Karpas-422 (cell line): ENCODE measurements around the gene PLCB1. TPM values are rescaled to one million over a fixed set of nuclear protein-coding genes. Genes with fewer than 3 reads are reported as not detected.

Source experiments
- DNase-seq: peaks from one replicate; pipeline ENCODE4 v3.0.0-alpha.2; 2015
- H2AFZ ChIP-seq: fragments of 200-600 bp; sonication (generic); 2 replicates; pipeline ENCODE4 v1.6.1; 2014; ENCODE audit warnings: antibody characterized with exemption, low read length, mixed read lengths
- H3K27ac ChIP-seq: fragments of 200-600 bp; sonication (generic); 2 replicates; pipeline ENCODE4 v1.5.1; 2014; ENCODE audit warnings: mild to moderate bottlenecking, low read length, moderate library complexity
- H3K27me3 ChIP-seq: fragments of 200-600 bp; sonication (generic); 2 replicates; pipeline ENCODE4 v1.6.1; 2014; ENCODE audit warnings: low read length, mixed read lengths
- H3K36me3 ChIP-seq: fragments of 200-600 bp; sonication (generic); 2 replicates; pipeline ENCODE4 v1.6.1; 2014; ENCODE audit warnings: low read length, mixed read lengths; ENCODE audit not compliant: insufficient read depth
- H3K4me1 ChIP-seq: fragments of 200-600 bp; sonication (generic); 2 replicates; pipeline ENCODE4 v1.6.1; 2014; ENCODE audit warnings: mild to moderate bottlenecking, low read length, mixed read lengths
- H3K4me2 ChIP-seq: fragments of 200-600 bp; sonication (generic); 2 replicates; pipeline ENCODE4 v1.6.1; 2014; ENCODE audit warnings: low read length, low read depth, mild to moderate bottlenecking; ENCODE audit not compliant: poor library complexity, severe bottlenecking
- H3K4me3 ChIP-seq: fragments of 200-600 bp; sonication (generic); 2 replicates; pipeline ENCODE4 v1.5.1; 2014; ENCODE audit warnings: mild to moderate bottlenecking, antibody characterized with exemption, low read length, mixed read lengths
- H3K79me2 ChIP-seq: fragments of 200-600 bp; sonication (generic); 2 replicates; pipeline ENCODE4 v1.6.1; 2014; ENCODE audit warnings: mild to moderate bottlenecking, low read length, mixed read lengths
- H3K9ac ChIP-seq: fragments of 200-600 bp; sonication (generic); 2 replicates; pipeline ENCODE4 v1.6.0; 2014; ENCODE audit warnings: low read length
- H3K9me2 ChIP-seq: fragments of 200-600 bp; sonication (generic), shearing (Covaris generic); replicated peaks from 2 replicates; pipeline ENCODE4 v1.6.0; 2014; ENCODE audit warnings: mild to moderate bottlenecking, low read length, moderate library complexity; ENCODE audit not compliant: insufficient read depth
- H3K9me3 ChIP-seq: fragments of 300-700, 200-600 bp; sonication (generic); 2 replicates; pipeline ENCODE4 v1.6.1; 2014; ENCODE audit warnings: low read length, mixed read lengths
- H4K20me1 ChIP-seq: fragments of 200-600 bp; sonication (generic); 2 replicates; pipeline ENCODE4 v1.6.1; 2014; ENCODE audit warnings: mild to moderate bottlenecking, antibody characterized with exemption, low read length, low read depth; ENCODE audit not compliant: insufficient read depth
- total RNA-seq: library from RNA; depleted of rRNA; stranded (reverse); fragments of >200 nt; shearing (Covaris generic); gene quantifications from 2 replicates; pipeline ENCODE4 v1.2.3, GENCODE V29; 2014; ENCODE audit warnings: low replicate concordance

The PLCB1 gene
- total RNA-seq, 1 experiment from 2014 or later, result 0.82 TPM

GRCh38 chr20:8901237-8902025 lies 769.4 kb downstream of the PLCB1 start:
- no peak overlapping the region for H3K9ac ChIP-seq
- H3K79me2 ChIP-seq, result no peaks in the 10 kb centered on the region
- H3K4me3 ChIP-seq, result no peak overlapping the region
- no peak overlapping the region for H3K27ac ChIP-seq
- no peaks in the 10 kb centered on the region for H3K9me2 ChIP-seq
- no peaks in the 10 kb centered on the region for H3K27me3 ChIP-seq
- no peak overlapping the region for H2AFZ ChIP-seq
- H3K36me3 ChIP-seq, result no peaks in the 10 kb centered on the region
- H3K9me3 ChIP-seq, result peaks cover 11% of the 10 kb centered on the region
- DNase-seq, result no peak
- no peaks in the 10 kb centered on the region for H3K4me1 ChIP-seq
- no peaks in the 10 kb centered on the region for H4K20me1 ChIP-seq
- H3K4me2 ChIP-seq, result no peak overlapping the region

GRCh38 chr20:8903655-8904605 lies 771.9 kb downstream of the PLCB1 start:
- H3K4me1 ChIP-seq, result no peaks in the 10 kb centered on the region
- no peaks in the 10 kb centered on the region for H4K20me1 ChIP-seq
- H3K4me2 ChIP-seq, result no peak overlapping the region
- H2AFZ ChIP-seq, result no peak overlapping the region
- H3K9me3 ChIP-seq, result 0 out of 2 replicates have a peak, but pooled peaks cover 2% of the 10 kb centered on the region
- no peaks in the 10 kb centered on the region for H3K27me3 ChIP-seq
- no peaks in the 10 kb centered on the region for H3K9me2 ChIP-seq
- H3K27ac ChIP-seq, result no peak overlapping the region
- no peak overlapping the region for H3K9ac ChIP-seq
- H3K79me2 ChIP-seq, result no peaks in the 10 kb centered on the region
- no peak overlapping the region for H3K4me3 ChIP-seq
- no peak for DNase-seq
- no peaks in the 10 kb centered on the region for H3K36me3 ChIP-seq

- no peaks in the 10 kb centered on the region for H3K27me3 ChIP-seq
- H3K79me2 ChIP-seq, result no peaks in the 10 kb centered on the region
- no peaks in the 10 kb centered on the region for H3K36me3 ChIP-seq
- H3K27ac ChIP-seq, result no peak overlapping the region
- H3K9me2 ChIP-seq, result no peaks in the 10 kb centered on the region
- no peak for DNase-seq
- no peak overlapping the region for H2AFZ ChIP-seq
- no peak overlapping the region for H3K4me2 ChIP-seq
- H3K4me3 ChIP-seq, result no peak overlapping the region
- no peak overlapping the region for H3K9ac ChIP-seq
- no peaks in the 10 kb centered on the region for H4K20me1 ChIP-seq
- H3K9me3 ChIP-seq, result peaks cover 15% of the 10 kb centered on the region
- no peaks in the 10 kb centered on the region for H3K4me1 ChIP-seq
Observed at GRCh38 chr20:8909596-8909995, 777.5 kb downstream of the PLCB1 start.

- Histone ChIP-seq H2AFZ (no peak overlapping the region), H3K79me2 (no peaks in the 10 kb centered on the region), H3K9ac (no peak overlapping the region), H3K27ac (no peak overlapping the region), H4K20me1 (no peaks in the 10 kb centered on the region), H3K9me2 (no peaks in the 10 kb centered on the region), H3K4me2 (no peak overlapping the region), H3K36me3 (no peaks in the 10 kb centered on the region), H3K4me1 (no peaks in the 10 kb centered on the region), H3K27me3 (no peaks in the 10 kb centered on the region), H3K4me3 (no peak overlapping the region), H3K9me3 (peaks cover 26% of the 10 kb centered on the region)
- no peak for DNase-seq
Observed at GRCh38 chr20:8912096-8912495, 780.0 kb downstream of the PLCB1 start.

- DNase-seq, result no peak
- peaks cover 26% of the 10 kb centered on the region for H3K9me3 ChIP-seq
- no peaks in the 10 kb centered on the region for H4K20me1 ChIP-seq
- H2AFZ ChIP-seq, result no peak overlapping the region
- no peak overlapping the region for H3K27ac ChIP-seq
- no peak overlapping the region for H3K9ac ChIP-seq
- H3K9me2 ChIP-seq, result no peaks in the 10 kb centered on the region
- H3K4me1 ChIP-seq, result no peaks in the 10 kb centered on the region
- H3K36me3 ChIP-seq, result no peaks in the 10 kb centered on the region
- no peaks in the 10 kb centered on the region for H3K27me3 ChIP-seq
- H3K79me2 ChIP-seq, result no peaks in the 10 kb centered on the region
- H3K4me3 ChIP-seq, result no peak overlapping the region
- no peak overlapping the region for H3K4me2 ChIP-seq
Observed at GRCh38 chr20:8912731-8913130, 780.7 kb downstream of the PLCB1 start.

GRCh38 chr20:8913456-8913855 lies 781.4 kb downstream of the PLCB1 start:
- no peaks in the 10 kb centered on the region for H3K79me2 ChIP-seq
- no peak overlapping the region for H3K27ac ChIP-seq
- no peaks in the 10 kb centered on the region for H3K27me3 ChIP-seq
- no peak overlapping the region for H2AFZ ChIP-seq
- H3K4me2 ChIP-seq, result no peak overlapping the region
- no peak for DNase-seq
- H4K20me1 ChIP-seq, result no peaks in the 10 kb centered on the region
- no peaks in the 10 kb centered on the region for H3K4me1 ChIP-seq
- H3K9me3 ChIP-seq, result peaks cover 26% of the 10 kb centered on the region
- H3K9me2 ChIP-seq, result no peaks in the 10 kb centered on the region
- H3K4me3 ChIP-seq, result no peak overlapping the region
- H3K9ac ChIP-seq, result no peak overlapping the region
- no peaks in the 10 kb centered on the region for H3K36me3 ChIP-seq

- no peak overlapping the region for H3K4me2 ChIP-seq
- no peaks in the 10 kb centered on the region for H3K36me3 ChIP-seq
- peaks cover 21% of the 10 kb centered on the region for H3K9me3 ChIP-seq
- no peaks in the 10 kb centered on the region for H3K4me1 ChIP-seq
- no peaks in the 10 kb centered on the region for H3K9me2 ChIP-seq
- no peaks in the 10 kb centered on the region for H3K79me2 ChIP-seq
- H3K4me3 ChIP-seq, result no peak overlapping the region
- H3K27ac ChIP-seq, result no peak overlapping the region
- no peak overlapping the region for H2AFZ ChIP-seq
- no peak overlapping the region for H3K9ac ChIP-seq
- no peak for DNase-seq
- H4K20me1 ChIP-seq, result no peaks in the 10 kb centered on the region
- no peaks in the 10 kb centered on the region for H3K27me3 ChIP-seq
Observed at GRCh38 chr20:8914421-8914820, 782.4 kb downstream of the PLCB1 start.

- Histone ChIP-seq H3K4me1 (no peaks in the 10 kb centered on the region), H3K27me3 (no peaks in the 10 kb centered on the region), H3K4me2 (no peak overlapping the region), H3K9ac (no peak overlapping the region), H3K4me3 (no peak overlapping the region), H3K9me3 (peaks cover 23% of the 10 kb centered on the region), H2AFZ (no peak overlapping the region), H4K20me1 (no peaks in the 10 kb centered on the region), H3K9me2 (no peaks in the 10 kb centered on the region), H3K27ac (no peak overlapping the region), H3K79me2 (no peaks in the 10 kb centered on the region), H3K36me3 (no peaks in the 10 kb centered on the region)
- no peak for DNase-seq
Observed at GRCh38 chr20:8917084-8917483, 785.0 kb downstream of the PLCB1 start.
